ENCODE measurements around the gene LRRC4.

Gene LRRC4

GRCh38 chr7:128060018-128060417 is 28.8 kb upstream of the LRRC4 start:
- in situ Hi-C loops (cut with HindIII; ENCODE audit: low sequenced_read_pairs): no loop called here

GRCh38 chr7:128059143-128059988 is 28.1 kb upstream of the LRRC4 start:
- in situ Hi-C loops (cut with HindIII; ENCODE audit: low sequenced_read_pairs): no loop called here

- in situ Hi-C loops (cut with HindIII; ENCODE audit: low sequenced_read_pairs): no loop called here
Observed at GRCh38 chr7:128057909-128058308, 26.7 kb upstream of the LRRC4 start.

GRCh38 chr7:128056901-128057300 is 25.7 kb upstream of the LRRC4 start:
- in situ Hi-C loops (cut with HindIII; ENCODE audit: low sequenced_read_pairs): no loop called here

GRCh38 chr7:128055637-128056036 is 24.4 kb upstream of the LRRC4 start:
- in situ Hi-C loops (cut with HindIII; ENCODE audit: low sequenced_read_pairs): no loop called here

GRCh38 chr7:128054511-128054910 is 23.3 kb upstream of the LRRC4 start:
- in situ Hi-C loops (cut with HindIII; ENCODE audit: low sequenced_read_pairs): no loop called here

GRCh38 chr7:128053991-128054390 is 22.8 kb upstream of the LRRC4 start:
- in situ Hi-C loops (cut with HindIII; ENCODE audit: low sequenced_read_pairs): no loop called here

GRCh38 chr7:128053023-128053422 is 21.8 kb upstream of the LRRC4 start:
- in situ Hi-C loops (cut with HindIII; ENCODE audit: low sequenced_read_pairs): no loop called here

GRCh38 chr7:128052404-128052803 is 21.2 kb upstream of the LRRC4 start:
- in situ Hi-C loops (cut with HindIII; ENCODE audit: low sequenced_read_pairs): no loop called here

- in situ Hi-C loops (cut with HindIII; ENCODE audit: low sequenced_read_pairs): loop anchor here (5.0 kb wide), 1 partner anchor 62 kb away; no protein-coding TSS in a partner anchor
Observed at GRCh38 chr7:128045766-128046165, 14.5 kb upstream of the LRRC4 start.

GRCh38 chr7:128045158-128045557 is 13.9 kb upstream of the LRRC4 start:
- in situ Hi-C loops (cut with HindIII; ENCODE audit: low sequenced_read_pairs): loop anchor here (5.0 kb wide), 1 partner anchor 62 kb away; no protein-coding TSS in a partner anchor

GRCh38 chr7:128044064-128044463 is 12.8 kb upstream of the LRRC4 start:
- in situ Hi-C loops (cut with HindIII; ENCODE audit: low sequenced_read_pairs): no loop called here

- in situ Hi-C loops (cut with HindIII; ENCODE audit: low sequenced_read_pairs): no loop called here
Observed at GRCh38 chr7:128042012-128042411, 10.8 kb upstream of the LRRC4 start.

GRCh38 chr7:128041203-128041602 is 10.0 kb upstream of the LRRC4 start:
- in situ Hi-C loops (cut with HindIII; ENCODE audit: low sequenced_read_pairs): no loop called here

GRCh38 chr7:128040205-128040604 is 9.0 kb upstream of the LRRC4 start:
- in situ Hi-C loops (cut with HindIII; ENCODE audit: low sequenced_read_pairs): no loop called here

- in situ Hi-C loops (cut with HindIII; ENCODE audit: low sequenced_read_pairs): no loop called here
Observed at GRCh38 chr7:128039544-128039953, 8.3 kb upstream of the LRRC4 start.

- in situ Hi-C loops (cut with HindIII; ENCODE audit: low sequenced_read_pairs): no loop called here
Observed at GRCh38 chr7:128037880-128038619, 6.8 kb upstream of the LRRC4 start.

GRCh38 chr7:128037081-128037480 is 5.8 kb upstream of the LRRC4 start:
- in situ Hi-C loops (cut with HindIII; ENCODE audit: low sequenced_read_pairs): no loop called here

- in situ Hi-C loops (cut with HindIII; ENCODE audit: low sequenced_read_pairs): no loop called here
Observed at GRCh38 chr7:128036226-128036940, 5.1 kb upstream of the LRRC4 start.

GRCh38 chr7:128035712-128036111 is 4.5 kb upstream of the LRRC4 start:
- in situ Hi-C loops (cut with HindIII; ENCODE audit: low sequenced_read_pairs): no loop called here

GRCh38 chr7:128034825-128035224 is 3.6 kb upstream of the LRRC4 start:
- in situ Hi-C loops (cut with HindIII; ENCODE audit: low sequenced_read_pairs): no loop called here
